HG03520 (cell line): Measurements from ENCODE around the gene GPR17.
A peak's percentile ranks its signal among the peaks of the same experiment; 100 is the strongest.

Experiments used
- ATAC-seq: cut with Tn5 transposase; IDR thresholded peaks from one replicate; pipeline ENCODE4 v1.9.1; 2021; ENCODE audit warnings: mild to moderate bottlenecking, moderate library complexity; ENCODE audit not compliant: unreplicated experiment

GPR17 gene

DNA sequence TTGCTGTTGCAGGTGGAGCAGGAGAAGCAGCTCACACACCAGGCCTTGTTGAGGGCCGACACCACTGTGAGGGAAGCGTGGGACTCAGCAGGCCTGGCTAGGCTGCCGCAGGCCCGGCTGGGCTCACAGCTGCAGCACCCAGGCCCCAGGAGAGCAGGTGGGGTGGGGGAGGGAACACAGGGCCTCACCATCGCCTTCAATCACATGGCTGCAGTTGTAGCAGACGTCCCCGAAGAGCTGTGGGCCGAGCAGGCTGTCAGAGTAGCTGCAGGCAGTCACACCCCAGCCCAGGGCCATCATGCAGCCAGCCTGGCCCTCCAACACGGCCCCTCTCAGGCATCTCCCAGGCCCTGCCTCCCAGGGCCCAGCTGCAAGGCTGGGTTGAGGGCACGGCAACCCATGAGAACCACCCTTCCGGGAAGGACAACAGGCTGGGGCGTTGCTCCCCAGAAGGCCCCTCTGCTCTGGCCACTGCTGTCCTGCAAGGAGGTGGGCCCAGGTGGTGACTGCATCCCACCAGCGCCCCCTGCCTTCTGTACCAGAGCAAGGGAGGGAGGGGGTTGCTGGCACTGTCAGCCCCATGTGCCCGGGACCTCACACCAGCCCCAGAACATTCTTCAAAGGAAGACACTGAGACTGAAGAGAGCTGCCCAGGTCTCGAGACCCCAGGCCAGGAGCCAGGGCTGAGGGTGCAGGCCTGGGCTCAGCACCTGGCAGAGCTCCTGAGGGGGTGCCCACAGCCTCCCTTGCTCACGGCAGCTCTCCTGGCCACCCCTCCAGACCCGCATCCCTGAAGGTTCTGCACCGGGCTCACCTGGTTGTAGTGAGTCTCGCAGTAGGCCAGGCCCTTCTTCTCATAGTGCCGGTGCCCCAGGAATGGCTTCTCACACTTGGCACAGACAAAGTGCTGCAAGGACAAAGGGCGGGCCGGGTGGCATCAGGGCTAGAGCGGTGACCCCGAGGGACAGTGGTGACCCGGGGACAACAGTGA lies 5.6 kb upstream of the GPR17 start:
- ATAC-seq: peak; percentile 37

DNA sequence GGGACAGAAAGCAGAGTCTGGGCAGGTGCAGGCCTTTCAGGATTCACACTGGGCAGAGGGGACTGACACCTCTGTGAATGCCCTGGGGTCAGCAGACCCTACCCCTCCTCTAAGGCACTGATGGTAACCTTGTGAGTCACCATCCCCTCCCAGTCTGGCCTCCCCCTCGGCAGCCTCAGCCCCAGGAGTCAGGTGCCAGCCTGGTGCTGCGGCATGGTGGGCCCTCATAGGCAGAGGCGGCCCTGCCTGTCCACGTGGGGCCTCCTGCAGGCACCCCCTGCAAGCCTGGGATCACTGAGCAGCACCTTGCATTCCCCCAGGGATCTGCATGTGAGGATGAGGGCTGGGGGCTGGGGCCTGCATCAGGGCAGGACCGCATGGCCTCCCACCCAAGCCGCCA lies 4.8 kb upstream of the GPR17 start:
- ATAC-seq: no peak

DNA sequence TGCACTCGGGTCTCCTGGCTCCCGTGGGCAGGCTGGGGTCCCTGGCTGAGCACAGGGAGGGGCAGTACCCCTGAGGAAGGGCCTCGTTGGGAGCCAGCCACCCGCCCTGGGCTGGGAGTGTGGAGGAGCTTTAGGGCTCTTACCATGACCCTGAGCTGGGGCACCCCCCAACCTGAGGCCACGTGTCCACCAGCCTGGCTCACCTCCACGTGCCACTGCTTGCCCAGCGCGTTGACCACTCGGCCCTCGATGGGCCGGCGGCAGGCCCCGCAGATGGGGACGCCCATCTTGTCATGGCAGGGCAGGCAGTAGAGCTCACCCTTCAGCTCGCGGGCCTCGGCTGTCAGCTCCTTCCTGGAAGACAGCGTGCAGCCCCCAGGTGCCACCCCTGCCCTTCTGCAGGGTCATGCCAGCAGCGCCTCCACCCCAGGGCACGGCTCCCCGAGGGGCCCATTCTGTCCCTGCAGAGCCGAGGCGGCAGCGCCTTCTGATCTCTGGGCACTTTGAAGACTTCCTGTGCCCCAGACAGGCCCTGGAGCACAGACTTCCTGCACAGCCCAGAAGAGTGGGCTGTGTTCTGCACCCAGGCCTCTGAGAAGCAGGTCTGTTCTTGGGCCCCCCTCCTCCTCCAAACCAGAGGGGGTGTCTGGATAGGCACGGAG lies 4.0 kb upstream of the GPR17 start:
- ATAC-seq: no peak

DNA sequence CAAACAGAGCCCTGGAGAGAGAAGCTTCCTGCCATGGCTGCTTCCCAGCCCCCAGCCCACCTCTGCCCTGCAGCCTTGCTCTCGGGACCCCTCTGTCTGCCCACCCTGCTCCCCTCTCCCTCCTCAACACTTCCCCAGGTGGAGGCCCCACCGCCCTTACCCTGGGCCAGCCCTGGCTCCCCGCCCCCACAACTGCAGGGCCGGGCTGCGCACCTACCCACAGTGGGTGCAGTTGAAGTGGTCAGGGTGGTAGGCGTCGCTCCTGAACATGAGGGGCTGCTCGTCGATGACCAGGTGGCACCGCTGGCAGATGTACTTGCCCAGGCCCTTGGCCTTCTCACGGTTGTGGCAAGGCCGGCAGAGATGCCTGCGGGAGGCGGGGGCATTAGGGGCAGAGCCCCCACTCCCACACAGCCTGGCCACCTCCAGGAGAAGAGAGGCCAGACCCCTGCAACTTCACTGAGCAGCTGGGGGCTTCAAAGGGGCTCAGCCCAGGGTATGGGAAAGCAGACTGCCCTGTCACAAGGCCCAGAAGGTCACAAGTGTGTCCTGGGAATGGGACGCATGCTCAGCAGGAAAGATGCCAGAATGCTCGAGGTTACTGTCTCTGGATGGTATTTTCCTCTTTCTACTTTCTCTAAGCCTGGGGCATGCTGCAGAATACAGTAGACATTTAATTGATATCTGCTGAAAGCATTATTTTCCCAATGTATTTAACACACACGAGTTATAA lies 3.1 kb upstream of the GPR17 start:
- ATAC-seq: no peak

DNA sequence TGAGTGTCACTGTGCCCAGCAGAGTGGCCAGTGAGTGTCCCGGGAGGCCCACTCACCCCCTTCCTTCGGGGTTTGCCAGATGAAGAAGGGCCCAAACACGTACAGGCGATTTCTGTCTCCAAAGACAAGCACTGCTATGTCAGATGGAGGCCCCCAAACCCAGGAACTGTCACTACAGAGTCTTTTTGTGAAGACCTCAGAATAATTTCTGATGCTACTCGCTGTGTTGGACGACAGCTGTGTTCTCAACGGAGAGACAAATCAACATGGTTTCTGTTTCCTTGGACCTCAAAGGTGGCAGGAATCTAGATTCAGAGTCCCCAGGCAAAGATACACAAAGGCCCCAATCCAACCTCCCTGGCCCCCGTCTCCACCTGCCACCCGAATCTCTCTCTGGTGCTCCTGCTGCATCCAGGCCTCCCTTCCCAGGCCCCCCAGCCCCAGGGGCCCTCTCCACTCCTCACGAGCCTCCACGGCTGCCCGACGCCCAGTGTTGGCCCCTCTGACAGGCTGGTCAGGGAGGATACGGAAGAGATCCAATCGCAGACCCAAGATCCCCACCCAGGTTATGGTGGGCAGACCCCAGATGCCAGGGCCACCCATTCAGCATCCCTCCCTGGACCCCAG lies 2.4 kb upstream of the GPR17 start:
- ATAC-seq: no peak

DNA sequence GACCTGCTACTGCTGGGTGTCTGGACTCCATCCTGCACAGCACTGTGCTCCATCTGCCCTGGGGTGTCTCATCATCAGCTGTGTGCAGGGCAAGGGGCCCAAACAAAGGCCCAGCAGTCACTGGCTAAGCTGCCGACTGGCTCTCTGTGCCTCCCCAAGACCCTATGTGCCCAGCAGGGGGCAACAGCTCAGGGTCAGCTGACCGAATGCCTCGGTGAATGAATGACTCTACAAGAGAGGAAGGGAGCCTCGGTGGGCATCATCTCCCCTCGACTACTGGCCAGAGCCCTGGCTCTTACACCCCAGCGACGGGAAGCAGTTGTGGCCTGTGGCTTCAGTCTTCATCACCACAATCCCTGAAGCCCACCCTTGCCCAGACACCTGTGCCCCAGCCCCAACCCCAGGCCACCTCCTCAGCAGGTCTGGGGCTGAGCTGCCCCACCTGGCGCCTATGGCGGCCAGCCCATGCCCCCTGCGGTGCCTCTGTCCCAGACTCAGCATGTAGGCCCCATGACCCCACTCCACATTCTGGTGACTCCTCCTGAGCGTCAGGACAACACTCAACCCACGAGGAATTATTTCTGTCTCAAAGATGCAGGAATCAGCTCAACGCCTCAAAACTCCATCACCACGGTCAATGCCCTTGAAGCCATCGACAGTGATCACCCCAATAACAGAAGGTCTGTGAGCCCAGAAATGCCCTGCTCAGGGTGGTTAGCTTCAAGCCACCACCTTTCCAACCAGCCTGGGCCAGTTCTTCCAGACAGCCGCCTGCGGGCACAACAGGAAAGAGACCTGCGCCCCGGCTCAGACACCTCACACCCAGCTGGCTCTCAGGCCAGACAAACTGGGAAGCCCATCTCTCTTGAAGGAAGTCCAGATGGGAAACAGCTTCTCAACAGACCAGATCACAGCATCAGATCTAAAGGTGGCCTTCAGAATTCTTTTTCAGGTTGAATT lies 1.6 kb upstream of the GPR17 start:
- ATAC-seq: no peak

DNA sequence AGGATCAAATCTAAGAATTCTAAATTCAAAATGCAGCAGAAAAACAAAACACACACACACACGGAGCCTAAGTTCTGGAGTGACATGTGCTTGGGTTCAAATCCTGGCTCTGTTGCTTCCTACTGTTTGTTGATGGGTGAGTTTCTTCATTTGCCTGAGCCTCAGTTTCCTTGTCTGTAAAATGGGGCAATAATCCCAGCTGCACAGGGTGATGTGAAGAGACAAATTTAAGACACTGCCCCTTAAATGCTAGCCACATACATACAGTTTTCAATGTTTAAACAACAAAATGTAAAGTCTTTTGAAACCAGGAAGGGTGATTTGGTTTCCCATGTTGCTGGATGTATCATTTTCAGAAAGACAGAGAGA lies 943 bp upstream of the GPR17 start:
- ATAC-seq: no peak

DNA sequence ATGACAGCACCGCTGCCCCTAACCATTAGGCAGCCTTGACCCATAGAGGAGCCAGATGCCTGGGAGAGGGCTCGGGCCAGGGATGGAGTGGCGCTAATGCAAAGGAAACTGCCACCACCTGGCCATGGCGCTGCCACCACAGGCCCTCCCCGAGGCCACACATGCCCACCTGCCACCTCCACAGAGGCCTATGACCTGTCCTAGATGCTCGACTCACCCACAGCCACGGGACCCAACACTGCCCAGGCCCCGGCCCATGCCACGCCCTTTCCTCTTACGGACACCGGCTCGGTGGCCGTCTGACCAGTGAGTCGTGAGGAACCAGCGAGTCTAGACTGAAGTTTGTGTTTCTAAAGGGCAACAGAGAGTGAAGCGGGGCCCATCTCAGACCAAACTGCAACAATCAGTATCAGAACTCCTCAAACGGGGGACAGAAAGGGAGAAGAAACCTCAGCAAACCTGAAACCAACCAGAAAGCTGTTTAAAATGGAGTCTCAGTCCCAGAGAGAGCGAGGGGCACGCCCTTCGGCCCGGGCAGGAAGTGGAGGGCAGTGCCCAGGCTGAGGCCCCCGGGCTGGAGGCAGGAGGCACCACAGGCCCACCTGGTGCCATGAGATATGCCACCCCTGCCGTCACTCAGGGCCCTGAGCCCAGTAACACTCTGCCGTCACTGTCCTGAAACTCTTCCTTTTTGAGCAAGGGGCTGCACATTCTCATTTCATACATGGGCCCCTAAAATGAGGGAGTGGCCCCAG lies 711 bp downstream of the GPR17 start:
- no peak for ATAC-seq

DNA sequence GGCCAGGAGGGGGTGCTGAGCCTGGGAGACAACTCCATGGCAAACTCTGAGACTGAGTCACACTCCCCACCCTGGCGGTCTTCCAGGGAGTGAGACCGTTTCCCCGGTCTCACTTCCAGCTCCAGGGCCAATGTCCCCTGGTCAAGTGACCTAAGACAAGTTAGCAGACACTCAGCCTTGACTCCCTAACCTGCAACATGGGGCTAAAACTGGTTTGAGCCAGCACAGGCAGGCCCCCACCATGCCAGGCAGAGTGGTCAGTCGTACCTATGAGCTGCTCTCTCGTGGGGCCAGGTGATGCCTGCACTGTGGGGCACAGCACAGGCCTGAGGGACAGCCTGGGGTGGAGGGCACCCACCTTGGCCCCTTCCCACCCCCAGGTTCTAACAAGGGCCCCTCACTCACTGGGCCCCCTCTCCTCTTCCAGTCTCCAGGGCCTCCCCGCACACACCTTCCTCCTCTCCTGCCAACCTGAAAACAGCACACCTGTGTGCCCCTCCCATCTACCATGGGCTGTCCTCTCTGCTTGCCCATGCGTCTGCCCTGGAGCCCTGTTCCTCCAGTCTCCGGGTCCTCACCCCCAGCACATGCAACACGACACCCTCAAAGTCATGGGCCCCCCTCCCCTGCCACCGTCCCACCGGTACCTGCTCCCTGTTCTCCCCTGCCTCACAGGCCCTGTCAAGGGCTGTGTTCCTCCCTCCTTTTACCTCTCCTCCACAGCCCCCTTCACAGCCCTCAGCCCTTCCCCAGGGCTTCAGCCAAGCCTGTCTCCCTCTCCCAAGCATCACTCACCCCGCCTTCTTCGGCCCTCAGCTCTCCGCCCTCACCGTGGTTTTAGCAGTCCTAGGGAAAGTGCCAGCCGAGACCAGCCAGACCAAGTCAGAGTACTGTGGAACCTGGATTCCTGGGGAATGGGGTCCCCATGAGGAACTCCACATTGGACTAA lies 1.6 kb downstream of the GPR17 start:
- no peak for ATAC-seq

DNA sequence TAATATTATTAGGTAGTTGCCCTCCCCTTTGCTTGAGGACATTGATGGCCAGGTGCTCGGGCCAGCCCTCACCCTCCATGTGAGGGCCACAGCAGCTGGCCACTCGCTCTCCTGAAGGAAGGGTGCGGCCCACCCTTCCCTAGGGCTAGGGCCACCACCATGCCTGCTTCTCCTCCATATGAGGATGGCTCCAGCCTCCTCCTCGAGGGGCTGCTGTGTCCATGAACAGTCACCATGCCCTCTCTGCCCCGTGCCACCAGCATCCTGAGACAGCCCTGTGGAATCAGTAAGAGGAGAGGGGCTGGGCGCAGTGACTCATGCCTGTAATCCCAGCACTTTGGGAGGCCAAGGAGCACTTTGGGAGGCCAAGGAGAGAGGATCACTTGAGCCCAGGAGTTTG lies 2.4 kb downstream of the GPR17 start:
- ATAC-seq: no peak

DNA sequence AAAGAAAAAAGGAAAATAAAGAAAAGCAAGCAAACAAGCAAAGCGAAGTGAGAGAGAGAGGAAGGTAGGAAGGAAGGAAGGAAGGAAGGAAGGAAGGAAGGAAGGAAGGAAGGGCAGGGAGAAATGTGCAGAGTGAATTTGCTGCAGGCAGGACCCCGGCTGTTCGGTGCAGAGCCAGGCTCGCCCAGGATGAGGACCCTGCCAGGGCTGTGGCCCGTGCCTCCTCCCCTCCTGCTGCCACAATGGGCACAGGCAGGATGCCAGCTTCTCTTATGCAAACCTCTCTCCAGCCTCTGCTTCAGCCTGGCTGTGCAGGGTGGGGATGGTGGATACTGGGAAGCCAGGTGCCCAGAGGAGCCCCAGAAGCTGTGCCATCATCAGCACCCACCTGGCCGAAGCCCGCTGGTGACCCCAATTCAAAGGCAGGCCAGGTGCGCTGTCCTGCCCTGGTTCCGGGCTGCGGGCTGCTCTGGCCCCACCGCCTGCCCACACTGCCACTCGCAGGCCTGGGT lies 3.2 kb downstream of the GPR17 start:
- ATAC-seq: no peak

DNA sequence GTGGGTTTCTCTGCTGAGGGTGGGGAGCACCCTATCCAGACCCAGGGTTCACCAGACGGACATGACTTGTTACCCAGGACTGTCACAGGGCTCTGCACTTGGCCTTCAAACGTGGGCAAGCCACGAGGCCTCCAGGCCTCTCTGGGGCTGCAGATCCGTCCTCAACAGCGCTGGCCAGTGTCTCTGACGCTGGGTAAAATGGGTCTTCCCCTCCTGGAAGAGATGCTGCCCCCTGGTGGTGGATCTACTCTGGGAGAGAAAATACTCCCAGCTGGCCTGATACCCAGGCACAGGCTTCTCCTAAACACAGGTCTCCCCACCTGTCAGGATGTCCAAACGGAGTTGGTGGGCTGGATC lies 3.7 kb downstream of the GPR17 start:
- no peak for ATAC-seq

DNA sequence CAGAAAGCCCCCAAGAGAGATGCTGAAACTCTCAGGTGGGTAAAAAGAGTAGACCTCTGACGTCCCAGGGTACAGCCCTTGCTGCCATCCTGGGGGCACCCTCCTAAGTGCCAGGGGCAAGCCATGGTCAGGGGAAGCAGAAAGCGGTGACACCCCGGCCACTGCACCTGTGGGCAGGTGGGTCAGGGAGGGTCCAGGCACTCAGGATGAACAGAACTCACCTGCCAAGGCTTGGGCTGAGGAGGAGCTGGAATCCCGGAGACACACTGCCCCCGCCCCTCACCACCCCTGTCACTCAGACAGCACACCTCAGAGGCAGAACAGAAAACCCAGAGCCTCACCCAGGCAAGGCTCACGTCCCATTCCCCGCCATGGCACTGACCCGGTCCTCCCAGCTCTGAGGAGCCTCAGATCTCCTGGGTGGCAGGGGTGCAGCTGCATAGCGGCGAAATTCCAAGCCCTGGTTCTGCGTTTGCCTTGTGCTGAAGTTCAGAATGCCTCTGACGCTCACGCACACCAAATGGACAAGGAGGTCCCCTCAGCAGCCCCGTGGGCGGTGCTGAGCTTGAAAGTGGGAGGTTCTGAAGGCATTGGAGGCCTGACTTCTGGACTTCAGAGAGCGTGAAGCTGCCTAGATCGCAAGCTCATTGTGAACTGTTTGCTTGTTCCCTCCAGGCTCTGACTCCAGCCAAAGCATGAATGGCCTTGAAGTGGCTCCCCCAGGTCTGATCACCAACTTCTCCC lies 4.3 kb downstream of the GPR17 start:
- no peak for ATAC-seq

DNA sequence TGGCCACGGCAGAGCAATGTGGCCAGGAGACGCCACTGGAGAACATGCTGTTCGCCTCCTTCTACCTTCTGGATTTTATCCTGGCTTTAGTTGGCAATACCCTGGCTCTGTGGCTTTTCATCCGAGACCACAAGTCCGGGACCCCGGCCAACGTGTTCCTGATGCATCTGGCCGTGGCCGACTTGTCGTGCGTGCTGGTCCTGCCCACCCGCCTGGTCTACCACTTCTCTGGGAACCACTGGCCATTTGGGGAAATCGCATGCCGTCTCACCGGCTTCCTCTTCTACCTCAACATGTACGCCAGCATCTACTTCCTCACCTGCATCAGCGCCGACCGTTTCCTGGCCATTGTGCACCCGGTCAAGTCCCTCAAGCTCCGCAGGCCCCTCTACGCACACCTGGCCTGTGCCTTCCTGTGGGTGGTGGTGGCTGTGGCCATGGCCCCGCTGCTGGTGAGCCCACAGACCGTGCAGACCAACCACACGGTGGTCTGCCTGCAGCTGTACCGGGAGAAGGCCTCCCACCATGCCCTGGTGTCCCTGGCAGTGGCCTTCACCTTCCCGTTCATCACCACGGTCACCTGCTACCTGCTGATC lies 4.9 kb downstream of the GPR17 start:
- no peak for ATAC-seq

DNA sequence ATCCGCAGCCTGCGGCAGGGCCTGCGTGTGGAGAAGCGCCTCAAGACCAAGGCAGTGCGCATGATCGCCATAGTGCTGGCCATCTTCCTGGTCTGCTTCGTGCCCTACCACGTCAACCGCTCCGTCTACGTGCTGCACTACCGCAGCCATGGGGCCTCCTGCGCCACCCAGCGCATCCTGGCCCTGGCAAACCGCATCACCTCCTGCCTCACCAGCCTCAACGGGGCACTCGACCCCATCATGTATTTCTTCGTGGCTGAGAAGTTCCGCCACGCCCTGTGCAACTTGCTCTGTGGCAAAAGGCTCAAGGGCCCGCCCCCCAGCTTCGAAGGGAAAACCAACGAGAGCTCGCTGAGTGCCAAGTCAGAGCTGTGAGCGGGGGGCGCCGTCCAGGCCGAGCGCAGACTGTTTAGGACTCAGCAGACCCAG lies 5.4 kb downstream of the GPR17 start:
- ATAC-seq: no peak

DNA sequence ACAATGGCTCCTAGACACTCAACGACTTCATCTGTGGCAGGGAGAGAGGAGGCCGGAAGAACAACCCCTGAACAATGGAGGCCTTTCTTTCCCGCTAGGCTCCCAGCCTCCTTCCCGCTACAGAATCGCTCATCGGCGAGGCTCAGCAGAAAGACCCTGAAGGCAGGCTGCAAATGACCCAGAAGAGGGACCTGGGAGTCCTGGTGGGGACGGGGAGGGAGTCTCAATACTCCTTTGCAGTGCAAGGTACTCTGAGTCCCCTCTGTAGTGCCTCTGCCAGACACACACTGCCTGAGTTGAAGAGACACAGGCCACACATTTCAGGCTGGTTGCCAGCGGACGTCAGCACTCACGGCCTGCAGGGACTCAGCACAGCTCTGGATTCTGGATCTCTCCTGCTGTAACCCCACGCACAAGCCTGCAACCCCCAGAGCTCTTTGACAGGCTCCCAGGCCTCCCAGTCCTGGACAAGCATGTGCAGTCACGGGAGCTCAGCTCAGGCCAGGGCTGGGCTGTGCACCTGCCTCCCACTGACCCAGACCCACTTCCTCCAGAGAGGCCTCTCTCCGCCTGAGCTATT lies 6.1 kb downstream of the GPR17 start:
- ATAC-seq: no peak
